Neural crest cell (in vitro differentiated cells): ENCODE measurements around the gene KLK1. TPM values are rescaled to one million over a fixed set of nuclear protein-coding genes. Genes with fewer than 3 reads are reported as not detected.
"Not testable (repeated sequence)": the region's sequence is repeated elsewhere in the genome, so short reads cannot be mapped to it uniquely, and the experiment has no call there.

Experiments used
- DNase-seq: peaks from one replicate; pipeline ENCODE4 v3.0.0; 2021; ENCODE audit warnings: low read depth, mixed read lengths, low spot score
- H3K27ac Mint-ChIP-seq: one replicate; pipeline ENCODE4 v1.8.0; 2021; ENCODE audit warnings: mild to moderate bottlenecking, mixed read lengths; ENCODE audit not compliant: unreplicated experiment
- H3K27me3 Mint-ChIP-seq: 2 replicates; pipeline ENCODE4 v1.8.0; 2021; ENCODE audit warnings: low read depth, mild to moderate bottlenecking, mixed read lengths
- H3K36me3 Mint-ChIP-seq: 2 replicates; pipeline ENCODE4 v1.8.0; 2021; ENCODE audit warnings: low read depth, mild to moderate bottlenecking, mixed read lengths
- H3K4me1 Mint-ChIP-seq: 2 replicates; pipeline ENCODE4 v1.8.0; 2021; ENCODE audit warnings: mixed read lengths
- H3K4me3 Mint-ChIP-seq: one replicate; pipeline ENCODE4 v1.8.0; 2021; ENCODE audit warnings: mild to moderate bottlenecking, mixed read lengths
- H3K9me3 Mint-ChIP-seq: 2 replicates; pipeline ENCODE4 v1.8.0; 2021; ENCODE audit warnings: mixed read lengths
- total RNA-seq: library from RNA; stranded (reverse); gene quantifications from 2 replicates; pipeline ENCODE4 v1.2.1, GENCODE V29; 2021
- TF ChIP-seq, protein P1 (sequence below): fragments of 200-600 bp; sonication (generic); conservative IDR thresholded peaks from 2 replicates; pipeline ENCODE4 v1.5.0; 2021; ENCODE audit warnings: antibody characterized with exemption, mild to moderate bottlenecking

The KLK1 gene
- total RNA-seq, 1 donor from 2014 or later, result 0.44 TPM

GRCh38 chr19:50790396-50790795 lies 33.2 kb downstream of the KLK1 start, which contains the start of gene ACP4:
Gene ACP4, plus strand, starts transcription at chr19:50790415. Its CDS starts 0 bp downstream, at chr19:50790415.
- Mint-ChIP-seq H3K4me3 (peak within 1 kb of the TSS; percentile 75), H3K4me1 (peaks cover 26% of the 10 kb centered on the region), H3K27me3 (peaks cover 44% of the 10 kb centered on the region), H3K36me3 (peaks cover 6% of the 10 kb centered on the region), H3K9me3 (peaks cover 6% of the 10 kb centered on the region), H3K27ac (no peak within 1 kb of the TSS)
- TF ChIP-seq, protein P1, sequence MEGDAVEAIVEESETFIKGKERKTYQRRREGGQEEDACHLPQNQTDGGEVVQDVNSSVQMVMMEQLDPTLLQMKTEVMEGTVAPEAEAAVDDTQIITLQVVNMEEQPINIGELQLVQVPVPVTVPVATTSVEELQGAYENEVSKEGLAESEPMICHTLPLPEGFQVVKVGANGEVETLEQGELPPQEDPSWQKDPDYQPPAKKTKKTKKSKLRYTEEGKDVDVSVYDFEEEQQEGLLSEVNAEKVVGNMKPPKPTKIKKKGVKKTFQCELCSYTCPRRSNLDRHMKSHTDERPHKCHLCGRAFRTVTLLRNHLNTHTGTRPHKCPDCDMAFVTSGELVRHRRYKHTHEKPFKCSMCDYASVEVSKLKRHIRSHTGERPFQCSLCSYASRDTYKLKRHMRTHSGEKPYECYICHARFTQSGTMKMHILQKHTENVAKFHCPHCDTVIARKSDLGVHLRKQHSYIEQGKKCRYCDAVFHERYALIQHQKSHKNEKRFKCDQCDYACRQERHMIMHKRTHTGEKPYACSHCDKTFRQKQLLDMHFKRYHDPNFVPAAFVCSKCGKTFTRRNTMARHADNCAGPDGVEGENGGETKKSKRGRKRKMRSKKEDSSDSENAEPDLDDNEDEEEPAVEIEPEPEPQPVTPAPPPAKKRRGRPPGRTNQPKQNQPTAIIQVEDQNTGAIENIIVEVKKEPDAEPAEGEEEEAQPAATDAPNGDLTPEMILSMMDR, result no peak
- DNase-seq, result no peak

- Mint-ChIP-seq H3K27ac (no peak overlapping the region), H3K4me1 (peaks cover 23% of the 10 kb centered on the region), H3K9me3 (no peaks in the 10 kb centered on the region), H3K4me3 (no peak overlapping the region), H3K36me3 (no peaks in the 10 kb centered on the region), H3K27me3 (peaks cover 41% of the 10 kb centered on the region)
- DNase-seq, result no peak
- TF ChIP-seq, protein P1, result no peak
Observed at GRCh38 chr19:50785329-50785728, 38.3 kb downstream of the KLK1 start.

- TF ChIP-seq, protein P1, result no peak
- H3K27me3 Mint-ChIP-seq, result peaks cover 44% of the 10 kb centered on the region
- no peaks in the 10 kb centered on the region for H3K9me3 Mint-ChIP-seq
- H3K36me3 Mint-ChIP-seq, result no peaks in the 10 kb centered on the region
- no peak for DNase-seq
- no peak overlapping the region for H3K4me3 Mint-ChIP-seq
- H3K27ac Mint-ChIP-seq, result no peak overlapping the region
- peaks cover 23% of the 10 kb centered on the region for H3K4me1 Mint-ChIP-seq
Observed at GRCh38 chr19:50784710-50785109, 38.9 kb downstream of the KLK1 start.

DNA sequence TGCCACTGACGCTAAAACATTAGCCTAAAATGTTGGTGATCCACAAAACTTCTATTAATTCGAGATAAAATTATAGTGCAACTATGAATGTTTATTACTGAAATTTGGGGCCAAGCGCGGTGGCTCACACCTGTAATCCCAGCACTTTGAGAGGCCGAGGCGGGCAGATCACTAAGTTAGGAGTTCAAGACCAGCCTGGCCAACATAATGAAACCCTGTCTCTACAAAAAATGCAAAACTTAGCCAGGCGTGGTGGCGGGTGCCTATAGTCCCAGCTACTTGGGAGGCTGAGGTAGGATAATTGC lies 39.8 kb downstream of the KLK1 start:
- not testable (repeated sequence) for H3K9me3 Mint-ChIP-seq, H3K36me3 Mint-ChIP-seq, H3K27ac Mint-ChIP-seq, DNase-seq
- Mint-ChIP-seq H3K4me3 (peak overlapping the region; percentile 80), H3K27me3 (peaks cover 45% of the 10 kb centered on the region), H3K4me1 (peaks cover 30% of the 10 kb centered on the region)

- Mint-ChIP-seq H3K9me3 (no peaks in the 10 kb centered on the region), H3K27ac (no peak overlapping the region), H3K4me1 (peaks cover 33% of the 10 kb centered on the region), H3K4me3 (no peak overlapping the region), H3K36me3 (no peaks in the 10 kb centered on the region), H3K27me3 (peaks cover 73% of the 10 kb centered on the region)
- TF ChIP-seq, protein P1, result no peak
- DNase-seq, result no peak
Observed at GRCh38 chr19:50780753-50781435, 42.7 kb downstream of the KLK1 start.
